K562 (cell line): ENCODE results near the gene KPNA1. TPM values are rescaled to one million over a fixed set of nuclear protein-coding genes. Genes with fewer than 3 reads are reported as not detected.

ENCODE experiments used
- ATAC-seq: fragments of 200-7000 bp; cut with Tn5 transposase; 3 replicates; pipeline ENCODE4 v1.9.1; 2020; ENCODE audit warnings: moderate library complexity
- BruUV-seq: library from RNA; stranded (reverse); fragments of 400-500 nt; replicated peaks from 2 replicates; lab custom pipeline; 2021; lab: Mats Ljungman, UMichigan
- CTCF ChIA-PET: fragments of 300-600 bp; formaldehyde crosslinking; extraction: SDS; loops from one replicate; lab custom pipeline; 2021; ENCODE audit warnings: low intra/inter-chr PET ratio; lab: Yijun Ruan, JAX
- POLR2A ChIA-PET: fragments of 300-600, 350-650 bp; sonication (Branson Sonifier 250); formaldehyde crosslinking; extraction: SDS; loops from one replicate; lab custom pipeline; 2021; ENCODE audit warnings: antibody characterized with exemption, inconsistent platforms; lab: Yijun Ruan, JAX
- DNase-seq, 4 experiments: peaks; one replicate each; pipeline versions ENCODE4 v3.0.0 to v3.0.0-alpha.2; 2011 to 2018; ENCODE audit warnings: low spot score in 3 of 4, mixed read lengths in 3 of 4; ENCODE audit errors: extremely low read depth in 1 of 4
- FAIRE-seq: peaks from 2 replicates; lab custom pipeline; 2011; peaks lifted over from hg19 to GRCh38; lab: Jason Lieb, UNC
- H2AFZ ChIP-seq: 2 replicates; pipeline ENCODE4 v1.6.0; 2011; ENCODE audit warnings: low read depth, low read length, control low read depth, inconsistent platforms
- H3K27ac ChIP-seq: fragments of 200-600 bp; 3 replicates; pipeline ENCODE4 v1.8.0; 2011; ENCODE audit warnings: low read depth, mild to moderate bottlenecking, control low read depth, inconsistent platforms, low read length, moderate library complexity, mixed read lengths; ENCODE audit errors: extremely low read depth
- H3K27me3 ChIP-seq, 2 experiments: fragments of 300-600 bp in 1 of 2; 2 replicates in 1 of 2; 3 replicates in 1 of 2; pipeline versions ENCODE4 v1.6.0 to v1.8.0; 2011; ENCODE audit warnings: inconsistent platforms in 2 of 2, low read length in 2 of 2, mild to moderate bottlenecking in 1 of 2, mixed read lengths in 1 of 2, moderate library complexity in 1 of 2; ENCODE audit not compliant: control insufficient read depth in 2 of 2, insufficient read depth in 2 of 2
- H3K36me3 ChIP-seq: fragments of 300-600 bp; 3 replicates; pipeline ENCODE4 v1.8.0; 2011; ENCODE audit warnings: mild to moderate bottlenecking, low read length, inconsistent platforms; ENCODE audit not compliant: control insufficient read depth, insufficient read depth
- H3K4me1 ChIP-seq, 2 experiments: fragments of 200-600 bp in 1 of 2; replicated peaks in 1 of 2; 2 replicates in 1 of 2; 3 replicates in 1 of 2; pipeline versions ENCODE4 v1.5.1 to v1.8.0; 2011; ENCODE audit warnings: inconsistent platforms in 2 of 2, low read length in 2 of 2, mild to moderate bottlenecking in 1 of 2, mixed read lengths in 1 of 2, moderate library complexity in 1 of 2; ENCODE audit not compliant: control insufficient read depth in 2 of 2, insufficient read depth in 2 of 2
- H3K4me2 ChIP-seq: 2 replicates; pipeline ENCODE4 v1.6.1; 2011; ENCODE audit warnings: low read length, control low read depth, inconsistent platforms, mixed read lengths; ENCODE audit not compliant: insufficient read depth
- H3K4me3 ChIP-seq: fragments of 200-600 bp; sonication (generic), shearing (Covaris generic); 2 replicates; pipeline ENCODE4 v1.5.1; 2016; ENCODE audit warnings: control low read depth, inconsistent platforms
- H3K79me2 ChIP-seq: fragments of 200-600 bp; 3 replicates; pipeline ENCODE4 v1.8.0; 2011; ENCODE audit warnings: low read length, inconsistent platforms; ENCODE audit not compliant: control insufficient read depth, insufficient read depth
- H3K9ac ChIP-seq, 2 experiments: 2 replicates each; pipeline versions ENCODE4 v1.6.0 to v1.6.1; 2011; ENCODE audit warnings: low read depth in 2 of 2, low read length in 2 of 2, control low read depth in 1 of 2, inconsistent platforms in 1 of 2, mild to moderate bottlenecking in 1 of 2, mixed read lengths in 1 of 2; ENCODE audit not compliant: insufficient read depth in 1 of 2
- H3K9me1 ChIP-seq: one replicate; pipeline ENCODE4 v1.6.0; 2011; ENCODE audit warnings: inconsistent platforms, mild to moderate bottlenecking, low read length, moderate library complexity; ENCODE audit not compliant: control insufficient read depth, insufficient read depth
- H3K9me3 ChIP-seq: replicated peaks from 2 replicates; pipeline ENCODE4 v1.5.1; 2011; ENCODE audit warnings: low read depth, low read length, inconsistent platforms; ENCODE audit not compliant: control insufficient read depth, insufficient read depth
- H4K20me1 ChIP-seq: replicated peaks from 2 replicates; pipeline ENCODE4 v1.6.1; 2011; ENCODE audit warnings: low read length, inconsistent platforms, mixed read lengths; ENCODE audit not compliant: control insufficient read depth, insufficient read depth
- ESRRB ChIP-seq: fragments of 250-450 bp; sonication (Bioruptor Pico); IDR thresholded peaks from 2 replicates; pipeline ENCODE4 v1.5.0; 2020; ENCODE audit warnings: mild to moderate bottlenecking, moderate library complexity, borderline replicate concordance
- HLTF ChIP-seq: fragments of 450-650 bp; IDR thresholded peaks from 2 replicates; pipeline ENCODE4 v1.6.1; 2016
- HMGXB4 ChIP-seq: sonication (generic); formaldehyde crosslinking; IDR thresholded peaks from 2 replicates; pipeline ENCODE4 v1.8.1; 2023; ENCODE audit warnings: mild to moderate bottlenecking, missing genetic modification reagents
- KAT7 ChIP-seq: sonication (generic); formaldehyde crosslinking; IDR thresholded peaks from 2 replicates; pipeline ENCODE4 v1.8.0; 2022; ENCODE audit warnings: missing genetic modification reagents, mild to moderate bottlenecking, borderline replicate concordance
- MLX ChIP-seq, 2 experiments: fragments of 450-650 bp in 1 of 2; sonication (generic) in 1 of 2; formaldehyde crosslinking; conservative IDR thresholded peaks; 2 replicates each; pipeline versions ENCODE4 v1.4.0 to v1.8.1; 2020 to 2022; ENCODE audit warnings: mild to moderate bottlenecking in 1 of 2, missing genetic modification reagents in 1 of 2
- RBM15 ChIP-seq: fragments of 200-400 bp; formaldehyde crosslinking; IDR thresholded peaks from 2 replicates; pipeline ENCODE4 v1.6.1; 2018; ENCODE audit warnings: mild to moderate bottlenecking, low read length, moderate library complexity; ENCODE audit not compliant: insufficient read depth
- TCF7L2 ChIP-seq: fragments of 150-350 bp; IDR thresholded peaks from 2 replicates; pipeline ENCODE4 v1.6.1; 2016; ENCODE audit warnings: low read depth, mild to moderate bottlenecking, low read length, moderate library complexity
- ZNF717 ChIP-seq: fragments of 250-450 bp; sonication (Bioruptor Pico); IDR thresholded peaks from 2 replicates; pipeline ENCODE4 v1.5.0; 2021
- ZZZ3 ChIP-seq: fragments of 450-650 bp; IDR thresholded peaks from 2 replicates; pipeline ENCODE4 v1.6.1; 2016; ENCODE audit warnings: antibody characterized with exemption, mild to moderate bottlenecking, moderate library complexity
- in situ Hi-C: fragments of 300-500 bp; cut with MboI; formaldehyde crosslinking; loops from 4 replicates; pipeline ENCODE4 v1.15.0; 2018; ENCODE audit warnings: inconsistent platforms, mixed read lengths
- intact Hi-C: fragments of 100-400 bp; cut with micrococcal nuclease; formaldehyde crosslinking; loops from 2 replicates; pipeline ENCODE4 v1.14.2; 2022
- polyA plus RNA-seq, 8 experiments: library from polyadenylated mRNA; depleted of rRNA in 4 of 8; stranded (reverse) in 5 of 8; unstranded in 3 of 8; fragments of >200 nt; fragmentation: Nextera tagmentation in 2 of 8; fragmentation: Illumina TruSeq in 1 of 8; extraction: Ambion mirVana in 2 of 8; extraction: Trizol in 1 of 8; gene quantifications; 2 replicates each; pipeline versions ENCODE4 v1.2.1 to v1.2.3, GENCODE V29; 2011 to 2014; ENCODE audit warnings: inconsistent platforms in 1 of 8, missing spikeins in 1 of 8
- total RNA-seq, 7 experiments: library from RNA; depleted of rRNA in 6 of 7; stranded (reverse); fragments of >200 nt in 6 of 7; fragmentation: Illumina TruSeq in 2 of 7; extraction: Trizol in 2 of 7; gene quantifications; 2 replicates each; pipeline versions ENCODE4 v1.2.1 to v1.2.3, GENCODE V29; 2011 to 2021; ENCODE audit warnings: low replicate concordance in 1 of 7
- TF ChIP-seq, protein P1 (sequence below): IDR thresholded peaks from 2 replicates; pipeline ENCODE4 v1.6.1; 2012; ENCODE audit warnings: low read depth, low read length, improper control_type of control experiment, borderline replicate concordance
- TF ChIP-seq, protein P2 (sequence below), 2 experiments: IDR thresholded peaks; 2 replicates each; pipeline ENCODE4 v1.6.1; 2012; ENCODE audit warnings: improper control_type of control experiment in 2 of 2, low read depth in 2 of 2, low read length in 2 of 2, borderline replicate concordance in 1 of 2

The KPNA1 gene
- total and polyA plus RNA-seq, 9 of the 15 experiments (the other 6 are each of a cell fraction or from before 2014, with no cell fraction given), result 9.3 to 53.8 (median 33.5) TPM

DNA sequence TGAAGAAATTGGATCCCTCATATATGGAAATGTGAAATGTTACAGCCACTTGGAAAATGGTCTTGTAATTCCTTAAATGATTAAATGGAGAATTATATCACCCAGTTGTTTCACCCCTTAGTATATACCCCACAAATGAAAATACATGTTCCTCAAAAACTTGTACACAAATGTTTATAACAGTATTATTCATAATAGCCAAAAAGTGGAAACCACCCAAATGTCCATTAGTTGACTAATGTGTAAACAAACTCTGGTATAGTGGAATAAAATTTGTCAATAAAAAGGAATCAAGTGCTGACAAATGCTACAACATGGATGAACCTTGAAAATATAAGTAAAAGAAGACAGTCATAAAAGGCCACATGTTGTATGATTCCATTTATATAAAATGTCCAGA is 118.2 kb downstream of the KPNA1 start:
- no peak for FAIRE-seq
- CTCF ChIA-PET, result no interaction called here
- POLR2A ChIA-PET, result no interaction called here

More for the DNA sequence above, 118.2 kb downstream of the KPNA1 start:
- Histone ChIP-seq H3K9ac (no peak overlapping the region), H3K79me2 (peaks cover 27% of the 10 kb centered on the region), H3K27me3 (no peaks in the 10 kb centered on the region), H3K4me2 (no peak overlapping the region), H3K9me1 (no peaks in the 10 kb centered on the region), H3K9me3 (no peaks in the 10 kb centered on the region), H4K20me1 (no peaks in the 10 kb centered on the region), H2AFZ (no peak overlapping the region), H3K27ac (no peak overlapping the region), H3K36me3 (peaks cover 21% of the 10 kb centered on the region; the same call in 2 of the 3 replicates), H3K4me3 (no peak overlapping the region), H3K4me1 (no peaks in the 10 kb centered on the region; a peak in 1 of 5 replicates)
- DNase-seq, result no peak
- in situ Hi-C loops (loop anchor here (10.0 kb wide), 1 partner anchor 288 kb away; the partner anchor contains the start of gene PARP14), intact Hi-C loops (no loop called here)
- no peak for ATAC-seq
- BruUV-seq, result no TSS peak
- TF ChIP-seq HLTF (no peak), KAT7 (no peak), HMGXB4 (CRISPR knock-in tag) (no peak), ZNF717 (no peak), ESRRB (CRISPR knock-in tag) (no peak), ZZZ3 (no peak), RBM15 (no peak), TCF7L2 (no peak), MLX (CRISPR knock-in tag; conservative IDR thresholded peaks at IDR 0.05) (no peak)
- TF ChIP-seq, protein P1, sequence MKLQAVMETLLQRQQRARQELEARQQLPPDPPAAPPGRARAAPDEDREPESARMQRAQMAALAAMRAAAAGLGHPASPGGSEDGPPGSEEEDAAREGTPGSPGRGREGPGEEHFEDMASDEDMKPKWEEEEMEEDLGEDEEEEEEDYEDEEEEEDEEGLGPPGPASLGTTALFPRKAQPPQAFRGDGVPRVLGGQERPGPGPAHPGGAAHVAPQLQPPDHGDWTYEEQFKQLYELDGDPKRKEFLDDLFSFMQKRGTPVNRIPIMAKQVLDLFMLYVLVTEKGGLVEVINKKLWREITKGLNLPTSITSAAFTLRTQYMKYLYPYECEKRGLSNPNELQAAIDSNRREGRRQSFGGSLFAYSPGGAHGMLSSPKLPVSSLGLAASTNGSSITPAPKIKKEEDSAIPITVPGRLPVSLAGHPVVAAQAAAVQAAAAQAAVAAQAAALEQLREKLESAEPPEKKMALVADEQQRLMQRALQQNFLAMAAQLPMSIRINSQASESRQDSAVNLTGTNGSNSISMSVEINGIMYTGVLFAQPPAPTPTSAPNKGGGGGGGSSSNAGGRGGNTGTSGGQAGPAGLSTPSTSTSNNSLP, result no peak
- TF ChIP-seq, protein P2, sequence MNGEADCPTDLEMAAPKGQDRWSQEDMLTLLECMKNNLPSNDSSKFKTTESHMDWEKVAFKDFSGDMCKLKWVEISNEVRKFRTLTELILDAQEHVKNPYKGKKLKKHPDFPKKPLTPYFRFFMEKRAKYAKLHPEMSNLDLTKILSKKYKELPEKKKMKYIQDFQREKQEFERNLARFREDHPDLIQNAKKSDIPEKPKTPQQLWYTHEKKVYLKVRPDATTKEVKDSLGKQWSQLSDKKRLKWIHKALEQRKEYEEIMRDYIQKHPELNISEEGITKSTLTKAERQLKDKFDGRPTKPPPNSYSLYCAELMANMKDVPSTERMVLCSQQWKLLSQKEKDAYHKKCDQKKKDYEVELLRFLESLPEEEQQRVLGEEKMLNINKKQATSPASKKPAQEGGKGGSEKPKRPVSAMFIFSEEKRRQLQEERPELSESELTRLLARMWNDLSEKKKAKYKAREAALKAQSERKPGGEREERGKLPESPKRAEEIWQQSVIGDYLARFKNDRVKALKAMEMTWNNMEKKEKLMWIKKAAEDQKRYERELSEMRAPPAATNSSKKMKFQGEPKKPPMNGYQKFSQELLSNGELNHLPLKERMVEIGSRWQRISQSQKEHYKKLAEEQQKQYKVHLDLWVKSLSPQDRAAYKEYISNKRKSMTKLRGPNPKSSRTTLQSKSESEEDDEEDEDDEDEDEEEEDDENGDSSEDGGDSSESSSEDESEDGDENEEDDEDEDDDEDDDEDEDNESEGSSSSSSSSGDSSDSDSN (IDR thresholded peaks at IDR 0.05; ENCODE audit: borderline replicate concordance in 1 of 2, low read depth in 2 of 2, low read length in 2 of 2), result no peak
